Myocyte (in vitro differentiated cells): ENCODE results near the gene RAB38. TPM values are rescaled to one million over a fixed set of nuclear protein-coding genes. Genes with fewer than 3 reads are reported as not detected.
A peak's percentile ranks its signal among the peaks of the same experiment; 100 is the strongest.

Source experiments
- DNase-seq: peaks from one replicate; pipeline ENCODE4 v3.0.0-alpha.2; 2012; ENCODE audit warnings: low read depth
- microRNA-seq: library from miRNA; unstranded; fragments of <30 nt; microRNA quantifications from one replicate; pipeline ENCODE4, GENCODE V29; 2016
- total RNA-seq: library from RNA; depleted of rRNA; stranded (reverse); fragments of >200 nt; gene quantifications from 2 replicates; pipeline ENCODE4 v1.2.3, GENCODE V29; 2014

RAB38 gene
- total RNA-seq, 1 donor from 2014 or later, result 0.40 TPM

DNA sequence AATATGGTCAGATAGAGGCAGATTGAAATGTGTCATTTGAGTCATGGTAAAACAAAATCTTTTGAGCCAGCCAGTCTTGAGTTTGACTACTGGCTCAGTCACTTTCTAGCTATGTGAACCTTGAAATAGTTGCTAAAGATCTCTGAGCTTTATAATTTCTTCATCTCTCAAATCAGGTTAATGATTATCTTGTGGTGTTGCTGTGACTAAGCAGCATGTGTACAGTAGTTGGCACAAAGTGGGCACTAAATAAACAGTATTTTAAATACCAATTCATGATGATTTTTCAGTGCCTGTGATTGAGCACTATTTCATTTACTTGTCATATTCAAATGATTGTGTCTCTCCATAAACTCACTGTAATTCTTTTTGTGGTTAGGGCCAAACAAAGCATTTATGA is 70.8 kb downstream of the RAB38 start:
- DNase-seq, result no peak

DNA sequence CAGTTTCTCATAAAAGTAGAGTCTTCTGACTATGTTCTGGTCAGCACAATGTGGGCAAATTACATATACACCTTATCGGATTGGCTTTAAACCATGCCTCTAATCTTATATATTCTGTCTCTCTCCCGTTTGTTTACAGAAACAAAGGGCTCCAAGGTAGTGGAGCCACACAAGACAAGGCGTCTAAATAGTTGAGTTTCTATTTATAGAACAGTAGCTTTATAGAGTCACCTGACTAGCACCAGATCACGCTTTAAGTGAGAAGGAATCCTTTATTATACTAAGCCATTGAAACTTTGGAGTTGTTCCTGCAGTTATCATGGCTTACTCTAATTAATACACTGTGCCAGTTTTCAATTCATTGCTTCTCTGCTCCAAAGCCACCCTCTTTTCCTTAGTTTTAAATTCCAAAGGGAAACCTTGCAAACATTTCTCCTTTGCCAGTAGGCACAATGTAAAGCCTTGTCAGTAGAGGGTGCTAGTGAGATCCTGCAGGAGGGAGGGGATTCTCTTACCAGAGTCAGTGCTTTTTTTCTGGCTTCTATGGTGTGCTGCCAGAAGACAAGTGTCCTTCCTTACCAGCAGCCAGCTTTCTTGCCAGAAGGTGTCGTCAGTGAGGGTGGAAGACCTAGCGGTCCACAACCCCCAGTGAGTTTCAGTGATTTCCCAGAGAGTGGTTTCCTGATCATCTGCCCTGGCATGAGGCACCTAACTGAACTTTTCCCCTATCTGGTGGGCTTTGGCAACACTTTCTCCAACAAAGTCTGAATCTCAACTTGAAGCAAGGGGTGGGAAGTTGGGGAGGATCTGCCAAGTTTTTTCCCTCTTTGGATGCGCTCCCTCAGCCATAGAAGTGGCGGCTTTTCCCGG is 71.7 kb downstream of the RAB38 start:
- peak; percentile 53 for DNase-seq

DNA sequence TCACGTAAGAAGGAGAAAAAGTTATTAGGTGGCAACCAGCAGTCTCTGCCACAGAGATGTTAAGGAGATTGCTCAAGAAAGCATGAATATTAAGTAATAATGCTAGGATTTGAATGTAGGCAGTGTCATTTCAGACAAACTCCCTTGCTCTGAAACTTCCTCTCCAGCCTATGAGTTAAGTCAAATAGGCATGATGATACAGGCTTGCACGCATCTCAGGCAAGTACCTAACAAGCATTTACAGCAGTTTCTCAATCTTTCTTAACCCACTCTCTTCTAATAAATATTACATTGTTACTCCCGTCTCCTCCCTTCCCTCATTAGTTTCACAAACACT is 72.7 kb downstream of the RAB38 start:
- DNase-seq, result no peak

GRCh38 chr11:88101881-88102597 is 73.2 kb downstream of the RAB38 start:
- DNase-seq, result no peak

DNA sequence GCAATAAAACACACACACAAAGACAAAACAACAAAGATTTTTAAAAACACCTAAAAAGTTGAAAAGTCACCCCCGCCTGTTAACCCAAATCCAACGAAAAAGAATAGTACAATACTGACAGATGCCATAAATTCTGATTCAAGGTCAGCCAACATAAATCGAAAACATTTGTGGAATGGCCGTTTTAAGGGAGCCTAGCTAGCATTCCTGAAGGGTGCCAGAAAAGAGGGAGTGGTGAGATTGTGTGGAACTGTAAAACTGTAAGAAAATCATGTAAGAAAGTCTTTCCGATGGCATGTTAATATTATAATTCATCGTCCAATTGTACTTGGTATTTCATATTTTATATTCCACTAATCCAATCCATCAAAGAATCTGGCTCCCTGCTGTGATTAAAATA is 75.1 kb downstream of the RAB38 start:
- DNase-seq, result no peak

DNA sequence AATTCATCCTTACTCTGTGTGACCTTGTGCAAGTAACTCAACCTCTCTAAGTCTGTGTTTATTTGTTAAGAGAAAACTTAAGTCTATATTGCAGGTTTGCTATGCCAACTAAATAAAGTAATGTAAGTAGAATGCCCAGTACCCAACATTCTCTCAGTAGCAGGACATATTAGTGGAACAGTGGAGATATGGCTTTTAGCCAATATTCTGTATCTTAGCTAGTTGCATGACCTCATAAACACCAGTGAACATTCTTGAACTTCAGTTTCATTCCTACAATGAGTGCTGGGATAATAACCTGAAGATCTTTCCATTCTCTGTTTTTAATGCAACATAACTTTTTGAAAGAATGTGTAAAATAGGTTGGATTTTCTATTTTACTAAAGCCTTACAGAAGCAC is 77.0 kb downstream of the RAB38 start:
- no peak for DNase-seq

GRCh38 chr11:88089134-88089533 is 86.1 kb downstream of the RAB38 start:
- DNase-seq, result no peak

DNA sequence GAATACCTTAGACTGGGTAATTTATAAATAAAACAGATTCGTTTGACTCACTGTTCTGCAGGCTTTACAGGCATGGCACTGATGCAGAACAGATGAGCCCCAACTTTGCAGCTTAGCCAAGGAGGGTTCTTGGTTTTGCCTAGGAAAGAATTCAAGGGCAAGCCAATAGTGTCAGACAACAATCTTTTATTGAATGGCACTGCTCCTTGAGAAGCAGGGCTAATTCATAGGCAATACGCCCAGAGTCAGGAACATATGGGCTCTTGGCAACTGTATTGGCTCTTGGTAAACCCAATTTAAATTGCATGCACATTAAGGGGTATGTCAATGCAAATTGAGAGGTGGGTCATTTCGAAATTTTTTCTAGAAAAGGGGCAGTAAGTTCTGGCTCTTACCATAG is 87.9 kb downstream of the RAB38 start:
- no peak for DNase-seq

DNA sequence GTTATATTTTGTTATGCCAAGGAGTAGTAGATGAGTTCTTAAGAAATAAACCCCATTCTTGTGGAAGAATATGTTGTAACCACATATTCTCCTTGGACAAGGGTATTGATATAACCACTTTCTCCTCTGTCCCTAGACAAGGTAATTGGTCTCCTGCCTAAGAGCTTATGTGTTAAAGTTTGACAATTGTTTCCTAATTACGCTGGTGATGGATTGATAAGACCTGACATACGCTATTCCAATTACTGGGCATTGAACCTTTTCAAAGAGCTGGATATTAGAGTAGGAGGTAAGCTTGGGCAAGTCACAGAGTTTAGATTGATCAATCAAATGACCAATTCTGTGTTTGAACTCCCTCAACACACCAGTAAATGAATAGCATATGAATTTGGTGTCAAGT is 88.9 kb downstream of the RAB38 start:
- DNase-seq, result no peak

GRCh38 chr11:88070437-88070836 is 104.8 kb downstream of the RAB38 start:
- DNase-seq, result no peak

- no peak for DNase-seq
These were observed 106.2 kb downstream of the RAB38 start for GRCh38 chr11:88068848-88069554.

DNA sequence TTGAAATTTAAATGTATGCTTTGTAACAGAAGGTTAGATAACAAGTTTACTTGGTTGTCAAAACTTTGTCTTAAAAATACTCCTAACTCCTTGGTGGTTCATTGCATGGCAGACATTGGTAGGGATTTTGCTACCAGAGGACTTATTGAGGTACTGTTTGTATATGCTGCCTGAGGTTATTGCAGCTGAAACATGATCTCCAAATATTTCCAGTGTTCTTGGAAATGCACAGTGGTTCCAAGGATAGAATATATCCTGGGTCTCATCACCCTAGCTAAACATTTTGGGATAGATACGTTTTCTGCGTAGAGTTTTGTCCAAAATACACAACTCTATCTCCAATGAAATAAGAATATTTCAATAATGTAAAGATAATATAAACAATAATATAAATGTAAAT is 109.2 kb downstream of the RAB38 start:
- DNase-seq, result no peak

- no peak for DNase-seq
These were observed 111.0 kb downstream of the RAB38 start for GRCh38 chr11:88064097-88064705.

Small RNA genes within 50 kb of the gene (microRNA-seq; reads per million reads assigned to microRNA genes)
- gene MIR3166, result not detected

Other genes with a start within 250 kb of the RAB38 start
- gene CTSC, start 162.3 kb upstream of the RAB38 start, total RNA-seq, result 12.4 and 37.1 TPM in 2 replicates